GM12874 (cell line): Measurements from ENCODE around the gene SLC25A30.
A peak's percentile ranks its signal among the peaks of the same experiment; 100 is the strongest.

ENCODE experiments used
- CTCF ChIP-seq: IDR thresholded peaks from 2 replicates; pipeline ENCODE4 v1.5.1; 2011; ENCODE audit warnings: low read depth, mild to moderate bottlenecking, control low read depth, low read length, moderate library complexity; ENCODE audit not compliant: insufficient read depth

SLC25A30 gene

DNA sequence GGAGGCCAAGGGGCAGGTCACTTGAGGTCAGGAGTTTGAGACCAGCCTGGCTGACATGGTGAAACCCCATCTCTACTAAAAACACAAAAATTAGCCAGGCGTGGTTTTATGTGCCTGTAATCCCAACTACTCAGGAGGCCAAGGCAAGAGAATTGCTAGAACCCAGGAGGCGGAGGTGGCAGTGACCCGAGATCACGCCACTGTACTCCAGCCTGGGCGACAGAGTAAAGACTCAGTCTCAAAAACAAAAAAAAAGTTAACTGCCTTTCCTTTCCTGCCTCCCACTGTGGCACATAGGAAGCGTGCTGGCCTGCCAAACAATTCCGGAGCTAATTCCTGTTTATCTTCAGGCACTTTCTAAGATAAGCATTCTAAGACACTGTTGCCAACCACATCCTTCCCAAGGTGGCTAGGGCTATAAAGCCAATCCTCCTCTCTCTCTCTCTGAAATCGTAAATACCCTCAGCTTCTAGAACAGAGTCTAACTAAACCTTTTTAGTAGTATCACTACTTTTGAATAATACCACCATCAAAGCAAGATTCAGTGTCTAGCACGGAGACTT, 21.6 kb downstream of the SLC25A30 start:
- TF ChIP-seq CTCF: no peak

DNA sequence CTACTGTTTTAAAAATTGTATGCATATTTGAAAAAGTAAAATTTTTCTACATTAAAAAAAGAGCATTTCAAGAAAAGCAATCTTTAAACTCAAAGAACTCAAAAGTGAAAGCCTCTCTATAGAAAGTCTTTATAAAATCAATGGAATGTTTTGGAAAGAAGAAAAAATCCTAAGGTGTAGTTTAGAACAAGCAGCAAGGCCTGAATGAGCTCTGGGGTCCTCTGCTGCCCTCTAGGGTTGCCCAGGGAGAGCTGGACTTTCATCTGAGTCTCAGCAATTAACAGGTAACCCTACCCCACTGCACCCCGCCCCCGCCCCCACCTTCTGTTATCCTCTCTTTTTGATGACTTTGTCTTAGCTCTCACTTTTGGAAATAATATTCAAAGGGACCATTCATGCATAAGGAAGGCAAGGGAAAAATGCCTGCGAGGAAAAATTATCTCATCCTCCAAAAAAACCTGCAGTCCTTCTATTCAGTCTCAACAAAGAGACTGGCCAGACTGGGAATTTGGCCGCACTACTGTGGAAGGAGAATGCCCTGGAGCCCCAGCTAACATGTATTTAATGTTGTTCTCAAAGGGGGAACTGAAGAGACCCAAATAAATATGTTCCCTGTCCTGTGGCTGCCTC, 24.1 kb downstream of the SLC25A30 start:
- peak; percentile 70 for TF ChIP-seq CTCF

- TF ChIP-seq CTCF: no peak
These were observed 25.4 kb downstream of the SLC25A30 start for GRCh38 chr13:45392811-45393210.

DNA sequence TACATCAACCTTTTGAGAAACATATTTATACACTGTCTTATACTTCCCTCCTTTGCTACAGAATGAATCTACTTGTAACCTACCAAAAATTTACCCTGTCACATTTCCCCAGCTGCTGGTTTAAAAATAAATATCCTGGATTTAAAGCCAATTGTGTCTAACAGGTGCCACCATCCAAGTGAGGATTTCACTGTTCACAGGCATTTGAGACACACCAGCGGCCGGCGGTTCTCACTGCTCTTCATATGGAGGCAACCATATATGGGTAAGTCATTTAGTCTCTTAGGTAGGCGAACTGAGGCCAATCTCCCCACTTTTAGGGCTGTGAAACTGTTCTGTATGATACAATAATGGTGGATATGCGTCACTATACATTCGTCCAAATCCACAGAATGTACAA, 26.2 kb downstream of the SLC25A30 start:
- no peak for TF ChIP-seq CTCF

GRCh38 chr13:45388664-45389063, 29.5 kb downstream of the SLC25A30 start:
- no peak for TF ChIP-seq CTCF

- no peak for TF ChIP-seq CTCF
These were observed 32.1 kb downstream of the SLC25A30 start for GRCh38 chr13:45385907-45386553.

GRCh38 chr13:45385320-45385719, 32.9 kb downstream of the SLC25A30 start:
- no peak for TF ChIP-seq CTCF
